ENCODE results near the gene LAT.

LAT gene

DNA sequence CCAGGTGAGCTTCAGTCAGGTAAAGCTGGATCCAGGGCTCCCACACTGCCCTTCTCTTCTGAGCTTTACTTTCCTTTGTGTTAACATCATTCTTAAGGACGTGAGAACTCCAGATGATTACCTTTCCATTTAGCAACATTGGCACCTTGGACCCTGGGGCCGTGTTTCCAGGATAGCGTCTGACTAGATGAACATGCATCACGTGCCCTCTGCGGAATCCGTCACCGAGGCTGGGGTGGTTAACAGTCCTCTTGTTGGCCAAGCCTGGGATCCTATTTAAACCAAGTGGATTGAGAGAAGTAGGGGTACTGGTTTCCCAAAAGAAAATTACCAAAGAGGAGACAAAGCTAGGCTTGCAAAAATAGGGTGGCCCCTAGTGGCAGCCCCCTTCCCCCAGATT lies 3.9 kb upstream of the LAT start:
- TF ChIP-seq, protein P1, sequence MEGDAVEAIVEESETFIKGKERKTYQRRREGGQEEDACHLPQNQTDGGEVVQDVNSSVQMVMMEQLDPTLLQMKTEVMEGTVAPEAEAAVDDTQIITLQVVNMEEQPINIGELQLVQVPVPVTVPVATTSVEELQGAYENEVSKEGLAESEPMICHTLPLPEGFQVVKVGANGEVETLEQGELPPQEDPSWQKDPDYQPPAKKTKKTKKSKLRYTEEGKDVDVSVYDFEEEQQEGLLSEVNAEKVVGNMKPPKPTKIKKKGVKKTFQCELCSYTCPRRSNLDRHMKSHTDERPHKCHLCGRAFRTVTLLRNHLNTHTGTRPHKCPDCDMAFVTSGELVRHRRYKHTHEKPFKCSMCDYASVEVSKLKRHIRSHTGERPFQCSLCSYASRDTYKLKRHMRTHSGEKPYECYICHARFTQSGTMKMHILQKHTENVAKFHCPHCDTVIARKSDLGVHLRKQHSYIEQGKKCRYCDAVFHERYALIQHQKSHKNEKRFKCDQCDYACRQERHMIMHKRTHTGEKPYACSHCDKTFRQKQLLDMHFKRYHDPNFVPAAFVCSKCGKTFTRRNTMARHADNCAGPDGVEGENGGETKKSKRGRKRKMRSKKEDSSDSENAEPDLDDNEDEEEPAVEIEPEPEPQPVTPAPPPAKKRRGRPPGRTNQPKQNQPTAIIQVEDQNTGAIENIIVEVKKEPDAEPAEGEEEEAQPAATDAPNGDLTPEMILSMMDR (conservative IDR thresholded peaks at IDR 0.05) = no peak
- no peak overlapping the region for H3K27ac ChIP-seq

DNA sequence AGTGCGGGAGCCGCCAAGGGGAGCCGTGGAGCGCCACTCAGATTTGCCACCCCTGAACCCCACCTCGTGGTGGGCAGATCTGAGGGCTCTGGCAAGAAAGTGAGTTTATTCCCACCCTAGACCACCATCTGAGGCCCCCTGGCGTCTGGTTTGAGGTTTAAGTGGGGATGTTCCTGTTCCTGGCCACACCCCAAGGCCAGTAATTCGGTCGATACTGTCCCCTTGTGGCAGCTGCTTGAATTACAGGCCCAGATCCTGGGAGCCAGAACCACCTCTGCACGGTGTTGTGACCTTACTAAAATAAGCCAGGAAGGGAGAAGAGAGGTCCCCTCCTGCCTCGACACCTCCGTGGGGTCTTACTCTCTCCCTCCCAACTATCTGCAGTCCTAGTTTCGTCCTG lies 3.3 kb upstream of the LAT start:
- no peak overlapping the region for H3K27ac ChIP-seq
- TF ChIP-seq, protein P1 (conservative IDR thresholded peaks at IDR 0.05) = peak; percentile 34; the same call in 1 of the 2 replicates

DNA sequence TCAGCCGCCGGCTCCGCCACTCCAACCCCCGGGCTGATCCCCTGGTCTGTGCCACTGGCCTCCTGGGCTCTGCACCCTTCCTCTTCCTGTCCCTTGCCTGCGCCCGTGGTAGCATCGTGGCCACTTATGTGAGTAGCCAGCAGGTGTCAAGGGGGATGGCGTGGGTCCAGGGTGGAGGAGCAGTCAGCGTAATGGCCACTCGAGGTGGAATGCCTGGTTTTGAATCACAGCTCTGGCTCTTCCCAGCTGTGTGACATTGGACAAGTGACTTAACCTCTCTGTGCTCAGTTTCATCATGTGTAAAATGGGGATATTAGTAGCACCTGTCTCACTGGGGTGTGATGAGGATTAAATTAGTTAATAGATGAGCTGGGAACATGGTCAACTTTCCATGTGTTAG lies 2.4 kb upstream of the LAT start:
- no peak overlapping the region for H3K27ac ChIP-seq
- TF ChIP-seq, protein P1 (conservative IDR thresholded peaks at IDR 0.05) = no peak

DNA sequence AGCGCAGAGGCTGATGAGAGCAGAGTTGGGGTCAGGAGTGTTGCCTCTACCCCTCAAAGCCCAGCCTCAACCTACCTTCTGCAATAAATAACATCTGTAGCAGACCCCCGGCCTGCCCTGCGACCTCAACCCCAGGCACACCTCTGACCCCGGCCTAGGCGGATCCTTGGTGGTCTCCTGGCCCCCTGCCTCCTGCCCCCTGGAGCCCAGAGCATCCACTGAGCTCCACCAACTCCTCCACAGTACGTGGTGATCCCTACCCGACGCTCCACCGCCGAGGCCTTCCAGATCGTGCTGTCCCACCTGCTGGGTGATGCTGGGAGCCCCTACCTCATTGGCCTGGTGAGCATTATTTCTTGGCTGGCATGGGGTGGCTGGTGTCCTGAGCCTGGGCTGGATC lies 1.9 kb upstream of the LAT start:
- H3K27ac ChIP-seq = no peak overlapping the region
- TF ChIP-seq, protein P1 (conservative IDR thresholded peaks at IDR 0.05) = no peak

DNA sequence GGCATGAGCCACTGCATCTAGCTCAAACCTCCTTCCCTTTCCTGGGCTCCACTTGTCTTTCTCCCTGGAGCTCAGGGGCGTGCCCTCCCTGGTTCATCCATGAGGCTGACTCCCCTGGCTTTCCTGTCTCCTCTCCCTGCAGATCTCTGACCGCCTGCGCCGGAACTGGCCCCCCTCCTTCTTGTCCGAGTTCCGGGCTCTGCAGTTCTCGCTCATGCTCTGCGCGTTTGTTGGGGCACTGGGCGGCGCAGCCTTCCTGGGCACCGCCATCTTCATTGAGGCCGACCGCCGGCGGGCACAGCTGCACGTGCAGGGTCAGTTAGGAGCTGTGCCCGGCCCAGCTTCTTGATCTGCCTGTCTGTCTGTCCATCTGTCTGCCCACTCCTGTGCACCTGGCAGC lies 1.2 kb upstream of the LAT start:
- TF ChIP-seq, protein P1 (conservative IDR thresholded peaks at IDR 0.05) = no peak
- H3K27ac ChIP-seq = no peak overlapping the region

DNA sequence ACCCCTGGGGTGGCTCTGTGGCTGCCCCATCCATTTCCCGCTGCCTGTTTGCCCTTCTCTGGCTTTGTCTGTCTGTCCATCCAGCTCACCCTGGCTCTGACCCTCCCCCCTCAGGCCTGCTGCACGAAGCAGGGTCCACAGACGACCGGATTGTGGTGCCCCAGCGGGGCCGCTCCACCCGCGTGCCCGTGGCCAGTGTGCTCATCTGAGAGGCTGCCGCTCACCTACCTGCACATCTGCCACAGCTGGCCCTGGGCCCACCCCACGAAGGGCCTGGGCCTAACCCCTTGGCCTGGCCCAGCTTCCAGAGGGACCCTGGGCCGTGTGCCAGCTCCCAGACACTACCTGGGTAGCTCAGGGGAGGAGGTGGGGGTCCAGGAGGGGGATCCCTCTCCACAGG lies 761 bp upstream of the LAT start:
- no peak overlapping the region for H3K27ac ChIP-seq
- TF ChIP-seq, protein P1 (conservative IDR thresholded peaks at IDR 0.05) = no peak

DNA sequence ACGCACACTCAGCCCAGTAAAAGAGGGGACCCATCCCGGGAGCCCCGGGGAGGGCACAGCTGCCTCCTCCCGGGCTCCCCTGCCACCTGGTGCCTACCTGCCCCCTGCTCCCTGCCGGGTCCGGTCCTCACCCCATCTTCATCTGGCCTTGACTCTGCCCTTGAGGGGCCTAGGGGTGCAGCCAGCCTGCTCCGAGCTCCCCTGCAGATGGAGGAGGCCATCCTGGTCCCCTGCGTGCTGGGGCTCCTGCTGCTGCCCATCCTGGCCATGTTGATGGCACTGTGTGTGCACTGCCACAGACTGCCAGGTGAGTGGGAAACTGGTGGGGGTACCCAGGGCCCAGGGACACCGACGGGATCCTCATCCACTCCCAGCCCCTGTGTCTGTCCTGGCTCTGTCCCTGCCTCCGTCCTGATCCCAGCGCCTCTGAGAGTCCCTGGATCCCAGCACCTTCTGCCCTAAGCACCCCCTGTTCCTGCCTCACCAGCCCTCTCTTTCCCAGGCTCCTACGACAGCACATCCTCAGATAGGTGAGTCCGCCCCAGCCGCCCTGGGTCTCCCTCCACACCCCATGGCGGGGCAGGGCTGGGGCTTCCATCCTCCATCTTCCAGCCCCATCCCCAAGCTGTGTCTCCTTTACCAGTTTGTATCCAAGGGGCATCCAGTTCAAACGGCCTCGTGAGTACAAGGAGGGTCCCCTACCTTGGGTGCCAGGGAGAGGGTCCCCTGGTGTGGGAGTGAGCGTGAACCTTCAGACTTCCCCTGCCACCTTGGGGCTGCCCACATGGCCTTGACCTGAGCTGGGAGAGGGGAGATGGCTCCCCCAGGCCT lies 574 bp downstream of the LAT start:
- TF ChIP-seq, protein P1 (conservative IDR thresholded peaks at IDR 0.05) = no peak
- H3K27ac ChIP-seq = no peak overlapping the region
